Endothelial cell of umbilical vein (primary cell): Measurements from ENCODE around the gene SLC4A11. TPM values are rescaled to one million over a fixed set of nuclear protein-coding genes. Genes with fewer than 3 reads are reported as not detected.

ENCODE experiments used
- Bru-seq: library from RNA; stranded (reverse); fragments of 400-500 nt; gene quantifications from one replicate; lab custom pipeline; 2021; lab: Mats Ljungman, UMichigan
- BruChase-seq, 2 experiments: library from RNA; stranded (reverse); fragments of 400-500 nt; gene quantifications; one replicate each; lab custom pipeline; 2021; lab: Mats Ljungman, UMichigan
- BruUV-seq: library from RNA; stranded (reverse); fragments of 400-500 nt; replicated peaks from 2 replicates; lab custom pipeline; 2021; lab: Mats Ljungman, UMichigan
- CTCF ChIA-PET: fragments of 300-600, 350-600 bp; sonication (Branson Sonifier 250); formaldehyde crosslinking; loops from one replicate; lab custom pipeline; 2021; ENCODE audit warnings: antibody characterized with exemption, inconsistent platforms; lab: Charles Lee
- POLR2A ChIA-PET: fragments of 300-600, 350-600 bp; sonication (Branson Sonifier 250); formaldehyde crosslinking; loops from one replicate; lab custom pipeline; 2021; ENCODE audit warnings: antibody characterized with exemption, inconsistent platforms; lab: Charles Lee
- DNase-seq: peaks from one replicate; pipeline ENCODE4 v3.0.0-alpha.2; 2011; ENCODE audit warnings: low read depth, low spot score
- FAIRE-seq: peaks from 2 replicates; lab custom pipeline; 2011; peaks lifted over from hg19 to GRCh38; lab: Jason Lieb, UNC
- H2AFZ ChIP-seq: 2 replicates; pipeline ENCODE4 v1.6.0; 2012; ENCODE audit warnings: low read depth, low read length, control low read depth, inconsistent platforms
- H3K27ac ChIP-seq: 2 replicates; pipeline ENCODE4 v1.5.1; 2011; ENCODE audit warnings: low read depth, mild to moderate bottlenecking, control low read depth, low read length, moderate library complexity; ENCODE audit not compliant: insufficient read depth
- H3K27me3 ChIP-seq, 2 experiments: 2 replicates each; pipeline versions ENCODE4 v1.6.0 to v1.6.1; 2011; ENCODE audit warnings: low read length in 2 of 2, mixed read lengths in 1 of 2; ENCODE audit not compliant: control insufficient read depth in 2 of 2, insufficient read depth in 2 of 2
- H3K36me3 ChIP-seq, 2 experiments: 2 replicates in 1 of 2; 3 replicates in 1 of 2; pipeline ENCODE4 v1.5.1; 2011; ENCODE audit warnings: low read length in 2 of 2, mild to moderate bottlenecking in 1 of 2, moderate library complexity in 1 of 2; ENCODE audit not compliant: control insufficient read depth in 2 of 2, insufficient read depth in 2 of 2; ENCODE audit errors: extremely low read depth in 1 of 2
- H3K4me1 ChIP-seq: 3 replicates; pipeline ENCODE4 v1.5.1; 2011; ENCODE audit warnings: mild to moderate bottlenecking, low read length; ENCODE audit not compliant: control insufficient read depth, insufficient read depth; ENCODE audit errors: extremely low read depth
- H3K4me2 ChIP-seq: 2 replicates; pipeline ENCODE4 v1.6.1; 2011; ENCODE audit warnings: low read length, control low read depth, mixed read lengths; ENCODE audit not compliant: insufficient read depth
- H3K4me3 ChIP-seq, 3 experiments: fragments of 200-600 bp in 1 of 3; sonication (generic), shearing (Covaris generic) in 1 of 3; replicated peaks in 1 of 3; 2 replicates each; pipeline ENCODE4 v1.5.1; 2011 to 2016; ENCODE audit warnings: control low read depth in 3 of 3, low read length in 3 of 3, mild to moderate bottlenecking in 2 of 3, inconsistent platforms in 1 of 3, low read depth in 1 of 3, moderate library complexity in 1 of 3; ENCODE audit not compliant: insufficient read depth in 1 of 3
- H3K79me2 ChIP-seq: 2 replicates; pipeline ENCODE4 v1.6.0; 2012; ENCODE audit warnings: low read length, inconsistent platforms; ENCODE audit not compliant: control insufficient read depth, insufficient read depth
- H3K9ac ChIP-seq: replicated peaks from 2 replicates; pipeline ENCODE3; 2011; ENCODE audit warnings: low read length, control low read depth; ENCODE audit not compliant: insufficient read depth; ENCODE audit errors: extremely low read depth
- H3K9me1 ChIP-seq: replicated peaks from 3 replicates; pipeline ENCODE4 v1.6.0; 2011; ENCODE audit warnings: mild to moderate bottlenecking, low read length; ENCODE audit not compliant: control insufficient read depth, insufficient read depth; ENCODE audit errors: extremely low read depth
- H3K9me3 ChIP-seq: replicated peaks from 2 replicates; pipeline ENCODE4 v1.5.1; 2012; ENCODE audit warnings: low read length, inconsistent platforms; ENCODE audit not compliant: control insufficient read depth, insufficient read depth
- H4K20me1 ChIP-seq: replicated peaks from 2 replicates; pipeline ENCODE3; 2011; ENCODE audit warnings: mild to moderate bottlenecking, low read length; ENCODE audit not compliant: control insufficient read depth, insufficient read depth; ENCODE audit errors: extremely low read depth
- GATA2 ChIP-seq: IDR thresholded peaks from 2 replicates; pipeline ENCODE4 v1.7.0; 2011; ENCODE audit warnings: low read depth, mild to moderate bottlenecking, moderate library complexity, mixed read lengths, low read length; ENCODE audit not compliant: insufficient read length, insufficient read depth
- JUN ChIP-seq: IDR thresholded peaks from 2 replicates; pipeline ENCODE4 v1.6.1; 2011; ENCODE audit warnings: borderline replicate concordance, low read depth; ENCODE audit not compliant: insufficient read length, insufficient read depth
- MYC ChIP-seq: IDR thresholded peaks from one replicate; pipeline ENCODE4 v1.6.1; 2011; ENCODE audit warnings: mild to moderate bottlenecking, low read depth, low read length
- POLR2A ChIP-seq: IDR thresholded peaks from 2 replicates; pipeline ENCODE4 v1.6.1; 2012; ENCODE audit warnings: low read depth, mild to moderate bottlenecking, control low read depth, low read length
- POLR2AphosphoS5 ChIP-seq: IDR thresholded peaks from 2 replicates; pipeline ENCODE4 v1.6.1; 2012; ENCODE audit warnings: low read depth, mild to moderate bottlenecking, control low read depth, low read length, moderate library complexity; ENCODE audit not compliant: insufficient read depth
- dilution Hi-C: fragments of 300-500 bp; cut with MboI; formaldehyde crosslinking; loops from one replicate; pipeline ENCODE4 v1.15.0; 2019; ENCODE audit warnings: low sequenced_read_pairs; ENCODE audit not compliant: extremely low pct_ligation_motif_present
- intact Hi-C: fragments of 100-400 bp; cut with micrococcal nuclease; formaldehyde crosslinking; loops from one replicate; pipeline ENCODE4 v1.10.0; 2022
- long read RNA-seq: library from polyadenylated mRNA; stranded (forward); transcript quantifications from one replicate; pipeline ENCODE4 v2.0.0, GENCODE V29; 2021
- polyA minus RNA-seq, 3 experiments: library from RNA; depleted of rRNA, polyadenylated mRNA; stranded (reverse); fragments of >200 nt; gene quantifications; 1 replicate in 1 of 3; 2 replicates in 2 of 3; pipeline ENCODE4 v1.2.3, GENCODE V29; 2011
- polyA plus RNA-seq, 4 experiments: library from polyadenylated mRNA; depleted of rRNA in 3 of 4; stranded (reverse) in 3 of 4; unstranded in 1 of 4; fragments of >200 nt; gene quantifications; 2 replicates each; pipeline versions ENCODE4 v1.2.1 to v1.2.3, GENCODE V29; 2011 to 2012; ENCODE audit warnings: missing spikeins in 1 of 4
- total RNA-seq: library from RNA; stranded (reverse); gene quantifications from 2 replicates; pipeline ENCODE4 v1.2.3, GENCODE V29; 2021
- TF ChIP-seq, protein P1 (sequence below): IDR thresholded peaks from 2 replicates; pipeline ENCODE4 v1.6.1; 2011; ENCODE audit not compliant: insufficient read depth, insufficient read length

SLC4A11 gene
- total RNA-seq: 10.2 and 15.5 TPM in 2 replicates
- polyA plus RNA-seq: 5.7 and 6.1 TPM in 2 replicates
- polyA plus RNA-seq (2011; cell fraction: cytosol; rRNA removed): 3.2 and 3.4 TPM in 2 replicates
- polyA plus RNA-seq (2011; cell fraction: nucleus; rRNA removed): 32.5 and 40.0 TPM in 2 replicates
- polyA plus RNA-seq (2012): 12.0 and 13.5 TPM in 2 replicates
- polyA minus RNA-seq: 3.7 and 5.0 TPM in 2 replicates
- polyA minus RNA-seq (2011; cell fraction: cytosol; rRNA and poly(A)+ RNA removed): 1.0 TPM
- 6.8 and 11.8 TPM in 2 replicates for polyA minus RNA-seq (2011; cell fraction: nucleus; rRNA and poly(A)+ RNA removed)
- percentile 30 among the genes with signal in this experiment for Bru-seq, nascent RNA
- percentile 52 among the genes with signal in this experiment for BruChase-seq, experiment 1, labeled RNA remaining after a 6-hour chase
- percentile 48 among the genes with signal in this experiment for BruChase-seq, experiment 2, labeled RNA remaining after a 2-hour chase
- long read RNA-seq, transcript SLC4A11-208 (20 exons, 3,046 nt): major isoform, 8 of 14 reads
- long read RNA-seq, partial matches to known transcripts: 2 of 14 reads
- long read RNA-seq, other reads (novel, unspliced or antisense): 4 of 14 reads

DNA sequence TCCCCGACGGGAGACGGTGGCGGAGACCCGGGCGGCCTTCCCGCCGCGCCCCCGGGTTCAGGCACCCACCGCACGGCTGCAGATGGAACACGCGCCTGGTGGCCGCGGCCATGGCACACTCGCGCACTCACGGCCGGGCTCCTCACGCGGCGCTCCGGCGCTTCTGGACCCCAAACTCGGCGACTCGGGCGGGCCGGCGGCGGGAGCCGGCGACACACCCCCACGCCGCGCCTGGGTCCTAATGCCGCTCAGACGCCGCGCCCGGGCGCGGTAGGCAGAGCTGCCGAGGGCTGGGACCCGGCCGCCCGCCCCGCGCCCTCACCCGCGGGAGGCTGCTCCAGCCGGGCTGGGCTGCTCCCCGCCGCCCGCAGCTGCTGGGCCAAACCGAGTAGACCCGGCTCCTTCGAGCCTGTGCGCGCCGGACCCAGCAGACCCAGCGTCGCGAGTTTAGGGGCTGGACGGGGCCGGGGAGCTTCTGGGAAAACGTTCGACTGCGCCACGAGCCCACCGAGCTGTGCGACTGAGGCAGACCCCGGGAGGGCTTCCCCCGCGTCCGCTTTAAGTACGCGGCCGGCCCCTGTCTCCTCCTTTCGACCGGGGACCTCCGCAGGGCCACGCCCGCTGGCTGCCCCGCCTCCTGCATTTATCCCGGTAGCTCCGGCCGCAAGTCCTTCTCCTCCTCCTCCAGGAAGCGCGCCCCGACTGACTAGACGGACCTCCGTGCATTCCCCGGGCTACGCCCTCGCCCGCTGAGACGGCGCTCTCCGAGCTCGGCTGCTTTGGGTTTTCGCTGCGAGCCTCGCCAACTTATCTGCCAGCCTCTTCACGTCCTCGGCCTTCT lies at the start of gene SLC4A11:
Gene SLC4A11 (minus strand): TSS at position 165 of the 841 bp plus-strand sequence. CDS start 53 bp downstream, at position 112.
- peak within 1 kb of the TSS; percentile 71 to 72 (median 71) for H3K4me3 ChIP-seq
- no peaks in the 10 kb centered on the region for H3K36me3 ChIP-seq
- no TSS peak for BruUV-seq
- no peaks in the 10 kb centered on the region for H3K9me1 ChIP-seq
- peaks cover 14% of the 10 kb centered on the region for H3K4me1 ChIP-seq
- ChIA-PET CTCF (interaction anchor here (0.7 to 2.9 kb wide), 5 partner anchors 11 to 186 kb away, joined by 3 to 26 read pairs (median 5); no protein-coding TSS in a partner anchor), POLR2A (no interaction called here)
- FAIRE-seq (peak; percentile 72), DNase-seq (peak; percentile 69)
- H3K4me2 ChIP-seq: peak within 1 kb of the TSS; percentile 60
- no peak for TF ChIP-seq JUN
- TF ChIP-seq POLR2AphosphoS5: peak; percentile 56
- peak; percentile 73 for TF ChIP-seq POLR2A
- TF ChIP-seq MYC: no peak
- TF ChIP-seq, protein P1, sequence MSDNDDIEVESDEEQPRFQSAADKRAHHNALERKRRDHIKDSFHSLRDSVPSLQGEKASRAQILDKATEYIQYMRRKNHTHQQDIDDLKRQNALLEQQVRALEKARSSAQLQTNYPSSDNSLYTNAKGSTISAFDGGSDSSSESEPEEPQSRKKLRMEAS: no peak
- no peak for TF ChIP-seq GATA2
- H4K20me1 ChIP-seq: no peaks in the 10 kb centered on the region
- H2AFZ ChIP-seq: peak within 1 kb of the TSS; percentile 97
- H3K27me3 ChIP-seq: peaks cover 0 to 12% of the 10 kb centered on the region in 2 experiments
- H3K27ac ChIP-seq: no peak within 1 kb of the TSS
- H3K9ac ChIP-seq: peak within 1 kb of the TSS; percentile 26
- no peaks in the 10 kb centered on the region for H3K79me2 ChIP-seq
- intact Hi-C loops (no loop called here), dilution Hi-C loops (no loop called here)
- H3K9me3 ChIP-seq: no peaks in the 10 kb centered on the region
